Vagina (tissue), 2 donors: Measurements from ENCODE around the gene LYAR. TPM values are rescaled to one million over a fixed set of nuclear protein-coding genes. Genes with fewer than 3 reads are reported as not detected.

Experiments used
- DNase-seq, 2 donors: peaks; one replicate each; pipeline ENCODE4 v3.0.0-alpha.2; 2017; ENCODE audit errors: extremely low spot score in 2 of 2
- H3K27ac ChIP-seq: fragments of 200-600 bp; sonication (generic); one replicate; pipeline ENCODE4 v1.5.1; 2019
- H3K27me3 ChIP-seq: fragments of 200-600 bp; sonication (generic); one replicate; pipeline ENCODE4 v1.5.1; 2019
- H3K36me3 ChIP-seq, 2 donors: fragments of 200-600 bp; sonication (generic); one replicate each; pipeline ENCODE4 v1.5.1; 2017 to 2019
- H3K4me1 ChIP-seq: fragments of 200-600 bp; sonication (generic); one replicate; pipeline ENCODE4 v1.5.1; 2019
- H3K4me3 ChIP-seq, 2 donors: fragments of 200-600 bp; sonication (generic); 1 replicate in 1 of 2; 2 replicates in 1 of 2; pipeline ENCODE4 v1.5.1; 2016 to 2019
- H3K9me3 ChIP-seq: fragments of 200-600 bp; sonication (generic); one replicate; pipeline ENCODE4 v1.5.1; 2019
- POLR2A ChIP-seq, 2 donors: fragments of 450-650 bp; IDR thresholded peaks; one replicate each; pipeline ENCODE4 v1.6.1; 2017; ENCODE audit warnings: antibody characterized with exemption in 2 of 2, mild to moderate bottlenecking in 2 of 2, moderate library complexity in 2 of 2
- POLR2AphosphoS5 ChIP-seq, 2 donors: sonication (generic); formaldehyde crosslinking; IDR thresholded peaks; one replicate each; pipeline ENCODE4 v1.9.0; 2017; ENCODE audit warnings: antibody characterized with exemption in 2 of 2, mild to moderate bottlenecking in 2 of 2, low read depth in 1 of 2; ENCODE audit not compliant: insufficient read depth in 1 of 2
- intact Hi-C: fragments of 100-400 bp; cut with DNase I; formaldehyde crosslinking; loops from one replicate; pipeline ENCODE4 v1.15.1; 2023
- total RNA-seq: library from RNA; depleted of rRNA; stranded (reverse); fragments of >200 nt; gene quantifications from one replicate; pipeline ENCODE4 v1.2.3, GENCODE V29; 2016
- TF ChIP-seq, protein P1 (sequence below), 3 experiments: fragments of 450-650 bp in 2 of 3; fragments of 200-600 bp in 1 of 3; sonication (generic) in 1 of 3; IDR thresholded peaks; one replicate each; pipeline ENCODE4 v1.5.1; 2017 to 2019; ENCODE audit warnings: antibody characterized with exemption in 3 of 3, mild to moderate bottlenecking in 2 of 3, moderate library complexity in 2 of 3

The LYAR gene
- total RNA-seq, 1 donor from 2014 or later = 6.4 TPM

DNA sequence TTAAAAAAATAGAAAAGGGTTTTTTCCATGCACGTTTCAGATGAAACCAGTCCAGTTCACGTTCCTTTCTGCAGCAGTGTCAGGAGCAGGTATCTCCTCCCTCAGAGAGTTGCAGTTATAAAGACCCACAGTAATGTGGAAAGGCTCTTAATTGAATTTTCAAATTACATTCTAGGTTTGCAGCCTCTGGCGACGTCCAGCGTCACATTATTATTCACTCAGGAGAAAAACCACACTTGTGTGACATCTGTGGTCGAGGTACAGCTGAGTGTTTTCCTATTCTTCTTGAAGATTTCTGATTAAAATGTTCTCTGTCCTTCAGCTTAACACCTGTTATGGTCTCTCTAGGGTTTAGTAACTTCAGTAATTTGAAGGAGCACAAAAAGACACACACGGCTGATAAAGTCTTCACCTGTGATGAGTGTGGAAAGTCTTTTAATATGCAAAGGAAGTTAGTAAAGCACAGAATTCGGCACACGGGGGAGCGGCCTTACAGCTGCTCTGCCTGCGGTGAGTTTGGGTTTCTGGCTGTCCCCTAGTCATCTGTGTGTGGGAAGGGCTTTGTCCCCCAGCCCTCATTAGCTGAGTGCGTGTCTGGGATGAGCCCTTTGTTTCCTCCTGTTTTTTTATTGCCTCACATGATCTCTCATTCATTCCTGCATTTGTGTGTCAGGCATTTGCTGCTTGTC is 25.7 kb upstream of the LYAR start:
- no peaks in the 10 kb centered on the region for H3K4me1 ChIP-seq
- no peaks in the 10 kb centered on the region for H3K27me3 ChIP-seq
- intact Hi-C loops = no loop called here
- TF ChIP-seq POLR2A (IDR thresholded peaks at IDR 0.05) = no peak
- DNase-seq = no peak
- no peak overlapping the region for H3K4me3 ChIP-seq
- H3K9me3 ChIP-seq = no peaks in the 10 kb centered on the region
- no peak overlapping the region for H3K27ac ChIP-seq
- H3K36me3 ChIP-seq = peaks cover 0 to 40% of the 10 kb centered on the region in 2 donors

DNA sequence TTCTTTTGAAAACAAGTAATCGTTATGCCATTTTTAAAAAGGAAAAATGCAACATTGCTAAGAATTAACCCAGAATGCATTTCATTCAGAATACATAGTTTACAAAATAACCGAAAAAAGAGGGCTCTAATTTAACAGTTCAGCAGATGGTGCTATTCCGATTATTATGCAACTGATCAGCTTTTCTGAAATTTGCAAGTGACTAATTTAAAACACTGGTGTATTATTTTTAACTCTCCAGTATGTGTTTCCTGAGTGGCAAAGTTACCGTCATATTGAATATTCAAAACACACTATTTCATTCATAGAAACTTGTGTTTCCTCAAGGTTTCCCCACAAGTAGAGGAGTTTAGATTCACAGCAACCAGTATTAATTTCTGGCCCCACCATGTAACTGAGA is 21.2 kb upstream of the LYAR start:
- Histone ChIP-seq H3K36me3 (peaks cover 0 to 28% of the 10 kb centered on the region in 2 donors), H3K4me3 (no peak overlapping the region), H3K27me3 (no peaks in the 10 kb centered on the region), H3K9me3 (no peaks in the 10 kb centered on the region), H3K27ac (no peak overlapping the region), H3K4me1 (no peaks in the 10 kb centered on the region)
- no peak for DNase-seq
- TF ChIP-seq, protein P1, sequence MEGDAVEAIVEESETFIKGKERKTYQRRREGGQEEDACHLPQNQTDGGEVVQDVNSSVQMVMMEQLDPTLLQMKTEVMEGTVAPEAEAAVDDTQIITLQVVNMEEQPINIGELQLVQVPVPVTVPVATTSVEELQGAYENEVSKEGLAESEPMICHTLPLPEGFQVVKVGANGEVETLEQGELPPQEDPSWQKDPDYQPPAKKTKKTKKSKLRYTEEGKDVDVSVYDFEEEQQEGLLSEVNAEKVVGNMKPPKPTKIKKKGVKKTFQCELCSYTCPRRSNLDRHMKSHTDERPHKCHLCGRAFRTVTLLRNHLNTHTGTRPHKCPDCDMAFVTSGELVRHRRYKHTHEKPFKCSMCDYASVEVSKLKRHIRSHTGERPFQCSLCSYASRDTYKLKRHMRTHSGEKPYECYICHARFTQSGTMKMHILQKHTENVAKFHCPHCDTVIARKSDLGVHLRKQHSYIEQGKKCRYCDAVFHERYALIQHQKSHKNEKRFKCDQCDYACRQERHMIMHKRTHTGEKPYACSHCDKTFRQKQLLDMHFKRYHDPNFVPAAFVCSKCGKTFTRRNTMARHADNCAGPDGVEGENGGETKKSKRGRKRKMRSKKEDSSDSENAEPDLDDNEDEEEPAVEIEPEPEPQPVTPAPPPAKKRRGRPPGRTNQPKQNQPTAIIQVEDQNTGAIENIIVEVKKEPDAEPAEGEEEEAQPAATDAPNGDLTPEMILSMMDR (IDR thresholded peaks at IDR 0.05) = no peak
- TF ChIP-seq POLR2A (IDR thresholded peaks at IDR 0.05) = no peak
- TF ChIP-seq POLR2AphosphoS5 (IDR thresholded peaks at IDR 0.05; ENCODE audit: insufficient read depth in 1 of 2, low read depth in 1 of 2) = no peak
- intact Hi-C loops = no loop called here

DNA sequence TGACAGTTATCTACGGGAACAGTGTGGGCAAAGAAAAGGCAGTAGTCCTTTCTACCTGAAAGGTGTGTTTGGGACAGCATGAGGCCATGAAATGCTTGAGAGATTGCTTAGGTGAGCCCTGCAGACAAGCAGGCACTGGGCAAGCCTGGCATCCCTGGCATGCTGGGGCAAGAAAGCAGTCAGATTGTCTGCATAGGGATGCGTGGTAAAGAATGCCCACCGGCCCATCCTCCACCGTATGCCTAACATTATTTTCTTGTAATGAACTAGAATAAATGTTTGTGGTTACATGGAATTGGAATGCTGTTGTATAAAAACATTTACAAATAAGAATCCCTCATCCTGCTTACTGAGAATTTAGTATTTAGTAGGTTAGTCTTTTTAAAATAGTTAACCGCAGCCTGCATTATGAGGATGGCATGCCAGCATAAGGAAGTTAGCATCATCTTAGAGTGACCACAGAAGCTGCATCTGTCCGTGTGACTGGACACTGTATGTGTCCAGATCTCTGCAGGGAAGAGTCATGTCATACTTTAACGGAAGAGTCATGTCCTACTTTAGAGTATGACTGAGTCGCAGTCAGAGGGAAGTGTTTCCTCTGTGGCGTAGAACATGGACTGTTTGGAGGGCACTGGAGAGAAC is 19.0 kb upstream of the LYAR start:
- intact Hi-C loops = no loop called here
- Histone ChIP-seq H3K36me3 (peaks cover 0 to 25% of the 10 kb centered on the region in 2 donors), H3K9me3 (no peaks in the 10 kb centered on the region), H3K4me3 (no peak overlapping the region), H3K27me3 (no peaks in the 10 kb centered on the region), H3K4me1 (no peaks in the 10 kb centered on the region), H3K27ac (no peak overlapping the region)
- no peak for TF ChIP-seq POLR2AphosphoS5 (IDR thresholded peaks at IDR 0.05; ENCODE audit: insufficient read depth in 1 of 2, low read depth in 1 of 2)
- TF ChIP-seq POLR2A (IDR thresholded peaks at IDR 0.05) = no peak
- TF ChIP-seq, protein P1 (IDR thresholded peaks at IDR 0.05) = no peak
- no peak for DNase-seq

DNA sequence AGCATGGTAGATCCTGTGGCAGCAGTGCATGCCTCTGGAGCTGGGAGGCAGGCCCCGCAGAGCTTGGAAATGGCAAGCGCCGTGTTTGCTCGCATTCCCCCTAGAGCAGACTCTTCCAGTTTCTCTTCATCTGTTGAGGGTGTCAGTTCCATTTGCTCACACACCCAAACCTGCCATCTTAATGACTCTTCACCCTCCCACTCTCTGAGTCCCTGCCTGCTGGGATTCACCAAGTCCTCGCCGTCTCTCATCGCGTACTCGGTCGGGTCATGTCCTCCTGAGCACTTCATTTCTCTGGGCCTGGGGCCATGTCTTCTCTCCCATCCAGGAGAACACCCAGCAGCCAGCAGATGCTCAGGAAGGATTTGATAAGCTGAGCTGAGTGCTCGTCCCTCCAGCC is 17.0 kb upstream of the LYAR start:
- H3K9me3 ChIP-seq = no peaks in the 10 kb centered on the region
- DNase-seq = no peak
- H3K4me3 ChIP-seq = no peak overlapping the region
- TF ChIP-seq POLR2A (IDR thresholded peaks at IDR 0.05) = no peak
- no peak for TF ChIP-seq POLR2AphosphoS5 (IDR thresholded peaks at IDR 0.05; ENCODE audit: insufficient read depth in 1 of 2, low read depth in 1 of 2)
- TF ChIP-seq, protein P1 (IDR thresholded peaks at IDR 0.05) = no peak
- intact Hi-C loops = no loop called here
- H3K36me3 ChIP-seq = peaks cover 0 to 30% of the 10 kb centered on the region in 2 donors
- H3K27ac ChIP-seq = no peak overlapping the region
- no peaks in the 10 kb centered on the region for H3K4me1 ChIP-seq
- H3K27me3 ChIP-seq = no peaks in the 10 kb centered on the region

DNA sequence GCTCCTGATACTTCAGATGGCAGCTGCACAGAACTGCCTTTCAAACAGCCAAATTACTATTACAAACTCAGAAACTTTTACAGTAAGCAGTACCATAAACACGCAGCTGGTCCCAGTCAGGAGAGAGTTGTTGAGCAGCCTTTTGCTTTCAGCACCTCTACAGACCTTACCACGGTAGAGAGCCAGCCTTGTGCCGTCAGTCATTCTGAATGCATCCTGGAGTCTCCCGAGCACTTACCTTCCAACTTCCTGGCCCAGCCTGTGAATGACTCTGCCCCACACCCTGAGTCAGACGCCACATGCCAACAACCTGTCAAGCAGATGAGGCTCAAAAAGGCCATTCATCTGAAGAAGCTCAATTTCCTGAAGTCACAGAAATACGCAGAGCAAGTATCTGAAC is 12.5 kb upstream of the LYAR start:
- no peaks in the 10 kb centered on the region for H3K9me3 ChIP-seq
- no peaks in the 10 kb centered on the region for H3K4me1 ChIP-seq
- H3K36me3 ChIP-seq = peaks cover 0 to 31% of the 10 kb centered on the region in 2 donors
- intact Hi-C loops = no loop called here
- TF ChIP-seq, protein P1 (IDR thresholded peaks at IDR 0.05) = no peak
- TF ChIP-seq POLR2A (IDR thresholded peaks at IDR 0.05) = no peak
- TF ChIP-seq POLR2AphosphoS5 (IDR thresholded peaks at IDR 0.05; ENCODE audit: insufficient read depth in 1 of 2, low read depth in 1 of 2) = no peak
- H3K27ac ChIP-seq = no peak overlapping the region
- H3K4me3 ChIP-seq = no peak overlapping the region
- no peaks in the 10 kb centered on the region for H3K27me3 ChIP-seq
- peak; percentile 20 to 81 for DNase-seq
